NCI-H460 (cell line): ENCODE data around the gene ZNF586. TPM values are rescaled to one million over a fixed set of nuclear protein-coding genes. Genes with fewer than 3 reads are reported as not detected.
"Not testable (repeated sequence)": the region's sequence is repeated elsewhere in the genome, so short reads cannot be mapped to it uniquely, and the experiment has no call there.

ENCODE experiments used
- DNase-seq: peaks from one replicate; pipeline ENCODE4 v3.0.0-alpha.2; 2016; ENCODE audit warnings: low read depth; ENCODE audit errors: extremely low read depth
- total RNA-seq: library from RNA; depleted of rRNA; stranded (reverse); fragments of >200 nt; shearing (Covaris generic); gene quantifications from 2 replicates; pipeline ENCODE4 v1.2.3, GENCODE V29; 2014; rRNA removed

Gene ZNF586
- total RNA-seq, 1 experiment from 2014 or later = 12.4 TPM

DNA sequence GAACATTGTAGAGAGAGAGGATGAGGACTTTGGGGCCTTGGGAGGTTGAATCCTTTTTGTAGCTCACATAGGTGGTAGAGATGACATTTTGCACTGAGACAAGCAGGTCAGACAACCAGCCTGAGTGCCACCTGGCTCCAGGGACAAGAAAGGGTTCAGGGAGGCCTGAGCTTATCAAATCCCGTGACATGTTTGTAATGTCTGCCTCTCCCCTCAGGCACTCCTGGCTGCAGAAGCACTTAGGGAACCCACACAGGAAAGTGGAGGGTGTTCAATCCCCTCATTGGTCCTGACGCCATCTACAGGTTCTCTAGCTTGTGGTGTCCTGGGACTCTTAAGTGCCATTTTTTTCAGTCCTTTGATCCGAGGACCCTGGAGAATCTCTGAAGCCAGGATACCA is 51.6 kb downstream of the ZNF586 start:
- not testable (repeated sequence) for DNase-seq

DNA sequence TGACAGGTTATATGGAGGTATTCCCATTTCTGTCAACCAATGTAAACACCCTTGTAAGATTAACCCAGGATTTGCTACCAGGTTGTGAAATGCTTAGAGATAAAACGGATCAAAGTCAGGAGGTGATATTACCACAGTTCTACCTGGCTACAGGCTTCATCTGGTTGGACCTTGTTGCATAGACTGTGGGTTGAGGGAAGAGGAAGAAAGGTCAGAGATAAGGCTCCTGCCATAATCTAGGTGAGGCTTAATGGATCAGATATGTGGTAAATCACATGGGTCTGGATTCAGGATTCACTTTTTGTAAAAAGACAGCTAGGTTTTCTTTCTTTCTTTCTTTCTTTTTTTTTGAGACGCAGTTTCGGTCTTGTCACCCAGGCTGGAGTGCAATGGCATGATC is 52.0 kb downstream of the ZNF586 start:
- not testable (repeated sequence) for DNase-seq

DNA sequence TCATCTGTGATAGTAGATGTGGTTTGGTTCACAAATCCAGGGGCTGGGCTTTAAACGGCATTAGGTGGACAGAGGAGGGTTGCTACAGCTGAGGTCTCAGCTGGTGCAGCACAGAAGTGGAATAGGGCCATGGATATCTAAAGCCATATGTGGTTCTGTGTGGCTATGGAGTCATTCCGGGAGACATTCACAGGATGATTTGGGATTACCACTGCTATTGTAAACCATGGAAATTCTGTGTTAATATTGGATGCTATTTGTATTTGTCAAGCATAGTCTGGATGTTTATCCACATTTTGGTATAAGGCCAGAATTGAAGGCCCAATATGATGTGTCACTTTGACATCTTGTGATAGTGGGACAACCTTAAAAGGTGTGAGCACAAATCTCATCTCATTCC is 53.7 kb downstream of the ZNF586 start:
- DNase-seq = not testable (repeated sequence)

DNA sequence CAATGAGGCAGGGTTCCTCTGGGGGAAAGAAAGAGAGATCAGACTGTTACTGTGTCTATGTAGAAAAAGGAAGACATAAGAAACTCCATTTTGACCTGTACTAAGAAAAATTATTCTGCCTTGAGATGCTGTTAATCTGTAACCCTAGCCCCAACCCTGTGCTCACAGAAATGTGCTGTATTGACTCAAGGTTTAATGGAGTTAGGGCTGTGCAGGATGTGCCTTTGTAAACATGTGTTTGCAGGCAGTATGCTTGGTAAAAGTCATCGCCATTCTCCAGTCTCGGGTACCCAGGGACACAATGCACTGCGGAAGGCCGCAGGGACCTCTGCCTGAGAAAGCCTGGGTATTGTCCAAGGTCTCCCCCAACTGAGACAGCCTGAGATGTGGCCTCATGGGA is 54.1 kb downstream of the ZNF586 start:
- not testable (repeated sequence) for DNase-seq

DNA sequence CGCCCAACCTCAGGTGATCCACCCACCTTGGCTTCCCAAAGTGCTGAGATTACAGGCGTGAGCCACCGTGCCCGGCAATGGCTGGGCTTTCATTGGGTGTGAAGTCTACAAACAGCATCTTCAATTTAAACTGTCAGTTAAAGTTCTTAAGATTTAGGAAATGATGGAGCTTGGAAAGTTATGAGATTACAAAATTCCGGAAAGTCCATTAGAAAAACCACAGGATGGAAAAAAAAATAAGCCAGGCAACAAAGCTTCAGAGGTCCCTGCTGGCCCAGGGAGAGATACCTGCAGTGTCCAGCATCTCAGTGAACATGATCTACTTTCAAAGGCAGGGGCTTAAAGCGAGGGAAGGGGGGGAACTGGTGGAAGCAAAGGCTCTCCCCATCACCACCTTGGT is 56.0 kb downstream of the ZNF586 start:
- DNase-seq = no peak

DNA sequence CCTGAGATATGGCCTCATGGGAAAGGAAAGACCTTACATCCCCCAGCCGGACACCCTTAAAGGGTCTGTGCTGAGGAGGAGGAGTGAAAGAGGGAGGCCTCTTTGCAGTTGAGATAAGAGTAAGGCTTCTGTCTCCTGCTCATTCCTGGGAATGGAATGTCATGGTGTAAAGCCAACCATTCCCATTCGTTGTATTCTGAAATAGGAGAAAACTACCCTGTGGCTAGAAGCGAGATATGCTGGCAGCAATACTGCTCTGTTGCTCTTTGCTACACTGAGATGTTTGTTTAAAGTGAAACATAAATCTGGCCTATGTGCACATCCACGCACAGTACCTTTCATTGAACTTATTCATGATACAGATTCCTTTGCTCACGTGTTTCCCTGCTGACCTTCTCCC is 59.8 kb downstream of the ZNF586 start:
- no peak for DNase-seq

DNA sequence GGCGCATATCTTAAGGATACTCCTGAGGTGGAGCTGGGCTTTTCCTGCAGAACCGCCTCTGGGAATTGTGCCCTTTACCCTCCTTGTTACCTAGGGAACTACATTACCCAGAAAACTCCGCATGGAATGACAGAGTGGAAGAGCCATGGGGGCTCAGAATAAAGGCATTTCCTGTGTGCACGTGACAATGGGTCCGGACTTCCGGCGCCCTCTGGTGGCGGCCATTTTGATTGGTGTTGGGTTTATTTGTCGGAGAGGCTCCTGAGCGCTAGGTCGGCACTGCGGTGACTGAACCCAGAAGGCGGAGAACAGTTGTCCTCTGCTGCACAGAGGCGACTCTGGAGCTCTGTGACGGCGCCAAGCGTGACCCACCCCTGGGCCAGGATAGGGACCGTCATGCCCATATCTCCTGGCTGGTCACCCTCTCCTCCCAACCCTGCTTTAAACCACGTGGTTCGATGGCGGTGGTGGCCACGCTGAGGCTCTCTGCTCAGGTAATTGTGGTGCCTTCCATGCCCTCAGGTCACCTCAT is 60.7 kb downstream of the ZNF586 start, which contains the start of gene ZNF587B:
Gene ZNF587B (plus strand): TSS at position 229 of the 532 bp plus-strand sequence. CDS start 230 bp downstream, at position 459.
- DNase-seq = no peak

Other genes with a start within 250 kb of the ZNF586 start
- 4.1 and 5.9 TPM in 2 replicates for gene ZNF549, start 242.3 kb upstream of the ZNF586 start, total RNA-seq
- gene ZNF550, start 209.8 kb upstream of the ZNF586 start, total RNA-seq = 8.3 and 8.6 TPM in 2 replicates
- 4.5 and 5.0 TPM in 2 replicates for gene ZNF416, start 190.8 kb upstream of the ZNF586 start, total RNA-seq
- gene ZIK1, start 185.5 kb upstream of the ZNF586 start, total RNA-seq = not detected in 2 replicates
- 3.8 and 4.8 TPM in 2 replicates for gene ZNF530, start 169.8 kb upstream of the ZNF586 start, total RNA-seq
- gene ZNF134, start 155.4 kb upstream of the ZNF586 start, total RNA-seq = 15.1 and 15.9 TPM in 2 replicates
- gene ZNF211, start 136.5 kb upstream of the ZNF586 start, total RNA-seq = 5.9 and 6.9 TPM in 2 replicates
- gene ZSCAN4, start 100.7 kb upstream of the ZNF586 start, total RNA-seq = not detected in 2 replicates
- 8.1 and 8.7 TPM in 2 replicates for gene ZNF551, start 87.7 kb upstream of the ZNF586 start, total RNA-seq
- gene ZNF154, start 60.5 kb upstream of the ZNF586 start, total RNA-seq = not detected in 2 replicates
- gene ZNF671, start 42.1 kb upstream of the ZNF586 start, total RNA-seq = not detected in 2 replicates
- gene ZNF776, start 22.9 kb upstream of the ZNF586 start, total RNA-seq = 6.5 and 8.8 TPM in 2 replicates
- gene ZNF552, start 45.2 kb downstream of the ZNF586 start, total RNA-seq = 3.1 and 4.9 TPM in 2 replicates
- 7.6 and 12.5 TPM in 2 replicates for gene ZNF587B, start 60.6 kb downstream of the ZNF586 start, total RNA-seq
- 11.5 and 13.9 TPM in 2 replicates for gene ZNF587, start 80.2 kb downstream of the ZNF586 start, total RNA-seq
- 2.1 and 2.5 TPM in 2 replicates for gene ZNF814, start 119.4 kb downstream of the ZNF586 start, total RNA-seq
- gene ZNF417, start 146.9 kb downstream of the ZNF586 start, total RNA-seq = 5.2 and 5.4 TPM in 2 replicates
- gene ZNF418, start 165.7 kb downstream of the ZNF586 start, total RNA-seq = not detected in 2 replicates
- gene ZNF256, start 178.0 kb downstream of the ZNF586 start, total RNA-seq = not detected in 2 replicates
- not detected in 2 replicates for gene C19orf18, start 204.9 kb downstream of the ZNF586 start, total RNA-seq
- 2.9 TPM in 2 replicates for gene ZNF606, start 233.1 kb downstream of the ZNF586 start, total RNA-seq